Skeletal muscle satellite cell (primary cell): ENCODE measurements around the gene RPL34. TPM values are rescaled to one million over a fixed set of nuclear protein-coding genes. Genes with fewer than 3 reads are reported as not detected.
"Not testable (repeated sequence)": the region's sequence is repeated elsewhere in the genome, so short reads cannot be mapped to it uniquely, and the experiment has no call there.

ENCODE experiments used
- H3K27me3 ChIP-seq: 2 replicates; pipeline ENCODE4 v1.7.0; 2013; ENCODE audit warnings: low read length; ENCODE audit not compliant: control insufficient read depth, insufficient read depth
- H3K36me3 ChIP-seq: 2 replicates; pipeline ENCODE4 v1.7.0; 2013; ENCODE audit warnings: mild to moderate bottlenecking, control low read depth, low read length; ENCODE audit not compliant: insufficient read depth
- H3K4me1 ChIP-seq: 2 replicates; pipeline ENCODE4 v1.7.0; 2013; ENCODE audit warnings: low read length; ENCODE audit not compliant: control insufficient read depth, insufficient read depth
- H3K4me2 ChIP-seq: 2 replicates; pipeline ENCODE4 v1.7.0; 2013; ENCODE audit warnings: mild to moderate bottlenecking, low read length
- H3K4me3 ChIP-seq: 2 replicates; pipeline ENCODE4 v1.7.0; 2013; ENCODE audit warnings: low read length
- H3K9ac ChIP-seq: 2 replicates; pipeline ENCODE4 v1.7.0; 2013; ENCODE audit warnings: mild to moderate bottlenecking, low read depth, low read length, moderate library complexity
- H3K9me3 ChIP-seq: replicated peaks from 2 replicates; pipeline ENCODE4 v1.7.0; 2013; ENCODE audit warnings: mild to moderate bottlenecking, control low read depth, low read length
- total RNA-seq: library from RNA; depleted of rRNA; stranded (reverse); fragments of >200 nt; gene quantifications from 2 replicates; pipeline ENCODE4 v1.2.3, GENCODE V29; 2012; rRNA removed

The RPL34 gene
- 612 and 910 TPM in 2 replicates for total RNA-seq

DNA sequence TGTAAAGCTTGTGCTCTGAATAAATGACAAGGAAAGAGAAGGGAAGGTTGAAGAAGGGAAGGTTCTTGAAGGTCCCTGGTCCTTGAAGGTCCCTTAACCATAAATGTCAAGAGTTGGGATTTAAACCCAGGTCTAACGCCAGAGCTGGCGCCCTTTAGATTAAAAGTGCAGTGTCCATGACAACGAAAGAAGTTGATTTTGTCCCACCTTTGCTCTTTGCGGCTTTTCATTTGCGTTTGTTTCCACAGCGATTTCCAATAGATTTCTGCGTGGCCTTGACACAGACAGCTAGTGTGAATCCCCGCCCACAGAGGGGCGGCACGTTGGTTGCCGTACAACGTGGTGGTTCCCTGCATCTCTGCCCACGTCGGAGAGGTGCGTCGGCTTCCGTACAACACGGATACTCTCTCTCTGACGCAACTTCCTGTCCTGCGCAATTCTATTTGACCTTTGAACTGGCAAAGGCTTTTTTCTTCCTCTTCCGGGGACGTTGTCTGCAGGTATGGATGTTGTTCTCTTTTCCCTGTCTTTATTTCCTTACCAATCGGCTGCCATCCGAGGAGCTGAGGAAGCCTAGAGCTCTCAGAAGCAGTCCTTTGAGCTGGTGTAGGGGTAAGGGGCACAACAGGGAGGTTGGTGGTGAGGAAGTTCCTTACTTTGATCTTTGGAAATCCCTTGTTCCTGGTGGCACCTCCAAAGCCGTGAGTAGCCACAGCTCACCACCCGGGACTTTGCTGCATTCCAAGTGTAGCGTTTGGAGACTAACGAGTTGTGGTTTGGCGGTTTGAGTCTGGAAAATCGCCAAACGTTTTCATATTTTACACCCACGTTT is at the start of gene RPL34:
Gene RPL34, plus strand, starts transcription at position 476 of the 832 bp plus-strand sequence. CDS start 1,384 bp downstream, outside the sequence.
- Histone ChIP-seq H3K9me3 (no peaks in the 10 kb centered on the region), H3K4me2 (peak within 1 kb of the TSS; percentile 97), H3K4me3 (peak within 1 kb of the TSS; percentile 84), H3K4me1 (peaks cover 22% of the 10 kb centered on the region), H3K36me3 (peaks cover 46% of the 10 kb centered on the region), H3K27me3 (no peaks in the 10 kb centered on the region), H3K9ac (peak within 1 kb of the TSS; percentile 95)

DNA sequence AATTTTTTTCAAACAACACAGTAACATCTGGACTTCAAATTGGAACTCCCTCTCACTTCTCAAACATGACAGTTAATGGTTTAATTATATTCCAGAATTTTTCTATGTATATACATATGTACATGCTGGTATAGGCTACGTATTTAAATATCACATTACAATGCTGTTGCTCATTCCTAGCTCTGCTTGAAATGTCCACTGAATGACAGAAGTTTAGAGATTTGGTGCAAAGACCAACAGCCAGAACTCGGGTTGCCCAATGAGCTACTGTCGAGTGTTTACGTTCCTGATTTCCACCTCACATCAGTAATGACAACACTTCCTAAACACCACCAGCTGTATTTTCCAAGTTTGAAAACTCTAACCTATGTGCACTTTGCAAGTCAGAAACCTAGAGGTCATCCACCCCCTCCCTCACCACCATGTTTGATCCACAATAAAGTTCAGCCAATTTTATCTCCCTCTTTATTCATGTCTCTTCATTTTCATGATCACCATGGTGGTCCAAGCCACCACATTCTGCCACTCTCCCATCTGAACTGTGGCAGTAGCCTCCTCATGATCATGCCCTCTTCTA is 49.3 kb upstream of the RPL34 start:
- Histone ChIP-seq H3K4me2 (no peak overlapping the region), H3K27me3 (peaks cover 22% of the 10 kb centered on the region), H3K9me3 (no peaks in the 10 kb centered on the region), H3K9ac (no peak overlapping the region), H3K36me3 (no peaks in the 10 kb centered on the region), H3K4me3 (no peak overlapping the region), H3K4me1 (no peaks in the 10 kb centered on the region)

DNA sequence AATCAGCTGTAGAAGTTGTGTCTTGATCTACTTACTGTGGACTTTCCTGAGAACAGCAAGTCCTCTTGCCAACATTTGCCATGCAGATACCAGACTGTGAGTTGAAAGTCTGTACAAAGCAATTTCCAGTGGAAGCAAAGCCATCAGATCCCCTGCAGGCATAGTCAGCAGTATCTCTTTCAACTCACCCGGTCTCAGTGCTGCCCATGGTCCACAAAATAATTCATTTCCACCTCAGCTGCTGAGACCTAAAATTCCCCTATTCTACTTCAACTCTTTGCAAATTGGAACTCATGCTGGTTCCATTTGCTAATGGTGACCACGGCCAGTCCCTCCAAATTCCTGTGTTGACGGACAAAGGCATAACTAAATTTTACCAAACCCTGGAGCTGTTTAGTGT is 46.0 kb upstream of the RPL34 start:
- H3K9me3 ChIP-seq, result no peaks in the 10 kb centered on the region
- peaks cover 18% of the 10 kb centered on the region for H3K27me3 ChIP-seq
- H3K36me3 ChIP-seq, result no peaks in the 10 kb centered on the region
- H3K9ac ChIP-seq, result no peak overlapping the region
- H3K4me2 ChIP-seq, result no peak overlapping the region
- H3K4me1 ChIP-seq, result no peaks in the 10 kb centered on the region
- H3K4me3 ChIP-seq, result no peak overlapping the region

DNA sequence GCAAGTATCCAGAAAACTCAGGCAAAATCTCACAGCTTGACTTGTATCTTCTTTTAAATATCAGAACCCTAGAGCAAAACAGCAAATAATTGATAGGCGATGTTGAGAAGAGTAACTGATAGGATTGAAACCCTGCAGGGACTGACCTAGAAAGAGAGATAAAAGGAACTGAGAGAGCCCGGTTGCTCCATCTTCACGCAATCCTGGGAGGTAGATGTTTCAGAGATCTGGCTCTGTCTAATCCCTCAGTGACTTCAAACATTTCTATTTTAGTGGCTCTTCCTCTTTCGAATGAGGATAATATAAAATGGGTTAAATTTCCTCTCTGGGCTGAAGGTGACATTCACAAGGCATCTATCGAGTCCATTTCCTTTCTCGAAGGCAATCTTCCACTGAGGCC is 39.3 kb upstream of the RPL34 start:
- H3K4me3 ChIP-seq, result no peak overlapping the region

DNA sequence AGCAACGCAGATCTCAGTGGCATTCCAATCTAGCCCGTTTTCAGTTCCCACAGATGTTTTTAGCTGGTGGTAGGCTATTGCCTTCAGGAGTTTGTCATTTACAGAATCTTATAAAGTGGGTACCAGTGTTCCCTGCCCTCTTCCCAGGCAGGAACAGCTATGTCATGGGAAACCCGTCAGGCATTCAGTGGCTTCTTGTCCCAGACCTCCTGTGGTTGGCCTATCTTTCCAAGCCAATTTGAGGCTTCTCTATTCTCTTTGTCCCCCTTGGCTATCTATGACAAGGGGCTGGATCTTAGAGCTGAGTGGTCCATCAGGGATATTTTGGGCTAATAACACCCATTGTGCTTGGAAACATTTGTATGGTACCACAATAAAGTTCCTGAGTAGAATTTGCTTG is 33.6 kb upstream of the RPL34 start:
- no peak overlapping the region for H3K4me2 ChIP-seq
- H3K4me3 ChIP-seq, result no peak overlapping the region
- no peaks in the 10 kb centered on the region for H3K36me3 ChIP-seq
- H3K4me1 ChIP-seq, result peaks cover 4% of the 10 kb centered on the region
- no peak overlapping the region for H3K9ac ChIP-seq
- H3K27me3 ChIP-seq, result no peaks in the 10 kb centered on the region
- H3K9me3 ChIP-seq, result no peaks in the 10 kb centered on the region

More for the DNA sequence above, 39.3 kb upstream of the RPL34 start:
- no peaks in the 10 kb centered on the region for H3K9me3 ChIP-seq
- no peak overlapping the region for H3K9ac ChIP-seq
- H3K4me2 ChIP-seq, result no peak overlapping the region
- H3K27me3 ChIP-seq, result no peaks in the 10 kb centered on the region
- H3K4me1 ChIP-seq, result no peaks in the 10 kb centered on the region
- H3K36me3 ChIP-seq, result no peaks in the 10 kb centered on the region

DNA sequence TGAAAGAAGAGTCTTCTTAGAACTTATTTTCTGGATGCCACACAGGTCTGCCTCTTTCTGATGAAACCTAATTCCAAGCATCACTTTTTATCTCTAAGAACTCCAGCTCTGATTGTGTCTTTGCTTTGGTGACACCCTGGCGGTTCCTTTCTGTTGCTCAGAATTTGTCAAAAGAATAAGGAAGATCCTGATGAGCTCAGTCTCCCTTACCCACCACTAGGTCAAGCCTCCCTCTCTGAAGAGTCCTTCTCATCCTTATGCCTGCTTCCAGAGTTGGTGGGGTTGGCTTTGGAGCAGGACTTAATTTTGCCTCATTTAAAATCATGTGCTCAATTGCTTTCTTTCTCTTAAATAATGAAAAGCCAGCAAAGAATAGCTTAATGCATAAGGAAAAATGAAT is 31.5 kb upstream of the RPL34 start:
- no peaks in the 10 kb centered on the region for H3K36me3 ChIP-seq
- H3K9me3 ChIP-seq, result no peaks in the 10 kb centered on the region
- no peak overlapping the region for H3K4me3 ChIP-seq
- no peak overlapping the region for H3K4me2 ChIP-seq
- H3K9ac ChIP-seq, result no peak overlapping the region
- H3K4me1 ChIP-seq, result peaks cover 13% of the 10 kb centered on the region
- H3K27me3 ChIP-seq, result no peaks in the 10 kb centered on the region

DNA sequence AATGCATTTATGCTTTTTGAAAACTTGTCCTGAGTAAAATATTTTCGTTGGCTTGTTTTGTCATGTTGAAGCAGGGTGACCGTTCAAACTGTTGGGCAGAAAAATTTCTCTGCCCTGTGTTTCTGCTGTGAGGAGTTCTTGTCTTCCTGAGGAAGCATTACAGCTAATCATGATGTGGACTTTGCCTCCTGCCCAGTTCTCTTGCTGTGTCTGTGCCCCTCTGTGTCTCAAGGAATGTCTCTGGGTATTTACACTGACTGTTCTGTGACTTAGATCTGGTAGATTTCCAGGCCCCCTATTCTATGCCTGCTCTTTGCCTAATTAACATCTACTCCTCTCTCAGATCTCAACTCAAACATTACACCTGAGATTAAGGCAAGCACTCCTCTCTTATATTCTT is 30.4 kb upstream of the RPL34 start:
- H3K9me3 ChIP-seq, result no peaks in the 10 kb centered on the region
- H3K27me3 ChIP-seq, result no peaks in the 10 kb centered on the region
- H3K9ac ChIP-seq, result no peak overlapping the region
- peaks cover 13% of the 10 kb centered on the region for H3K4me1 ChIP-seq
- H3K4me2 ChIP-seq, result no peak overlapping the region
- no peaks in the 10 kb centered on the region for H3K36me3 ChIP-seq
- no peak overlapping the region for H3K4me3 ChIP-seq

DNA sequence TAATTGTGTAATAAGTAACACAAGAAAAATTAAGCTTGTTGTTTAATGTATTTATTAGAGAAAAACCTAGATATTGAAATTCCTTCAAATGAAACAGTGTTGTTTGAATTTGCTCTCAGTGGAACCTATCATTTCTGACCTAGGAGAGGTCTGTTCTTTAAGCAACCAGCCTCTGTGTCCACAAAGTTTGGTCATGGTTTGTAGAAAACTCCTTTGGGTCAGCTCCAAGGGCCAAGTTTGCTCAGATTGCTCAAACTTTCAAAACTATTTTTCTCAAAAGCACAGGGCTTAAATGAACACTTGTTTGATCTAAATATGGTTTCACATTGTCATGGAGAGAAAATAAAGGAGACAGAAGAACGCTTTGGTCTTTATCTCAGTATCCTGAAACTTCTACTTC is 29.6 kb upstream of the RPL34 start:
- Histone ChIP-seq H3K4me2 (no peak overlapping the region), H3K36me3 (no peaks in the 10 kb centered on the region), H3K9me3 (no peaks in the 10 kb centered on the region), H3K27me3 (no peaks in the 10 kb centered on the region), H3K4me3 (no peak overlapping the region), H3K4me1 (peaks cover 13% of the 10 kb centered on the region), H3K9ac (no peak overlapping the region)

DNA sequence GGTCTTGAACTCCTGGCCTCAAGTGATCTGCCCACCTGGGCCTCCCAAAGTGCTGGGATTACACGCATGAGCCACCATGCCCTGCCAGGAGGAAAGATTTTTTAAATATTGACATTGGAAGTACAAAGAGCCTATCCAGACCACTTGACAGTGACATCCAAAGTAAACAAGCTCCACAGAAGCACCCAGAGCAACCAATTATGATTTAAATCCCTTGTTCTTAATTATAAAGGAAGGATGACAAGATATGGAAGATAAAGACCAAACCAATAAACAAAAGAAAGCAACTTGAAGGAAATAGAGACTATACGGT is 27.7 kb upstream of the RPL34 start:
- Histone ChIP-seq H3K4me2 (no peak overlapping the region), H3K9me3 (no peaks in the 10 kb centered on the region), H3K4me1 (peaks cover 16% of the 10 kb centered on the region), H3K27me3 (no peaks in the 10 kb centered on the region), H3K4me3 (no peak overlapping the region), H3K9ac (no peak overlapping the region), H3K36me3 (no peaks in the 10 kb centered on the region)

DNA sequence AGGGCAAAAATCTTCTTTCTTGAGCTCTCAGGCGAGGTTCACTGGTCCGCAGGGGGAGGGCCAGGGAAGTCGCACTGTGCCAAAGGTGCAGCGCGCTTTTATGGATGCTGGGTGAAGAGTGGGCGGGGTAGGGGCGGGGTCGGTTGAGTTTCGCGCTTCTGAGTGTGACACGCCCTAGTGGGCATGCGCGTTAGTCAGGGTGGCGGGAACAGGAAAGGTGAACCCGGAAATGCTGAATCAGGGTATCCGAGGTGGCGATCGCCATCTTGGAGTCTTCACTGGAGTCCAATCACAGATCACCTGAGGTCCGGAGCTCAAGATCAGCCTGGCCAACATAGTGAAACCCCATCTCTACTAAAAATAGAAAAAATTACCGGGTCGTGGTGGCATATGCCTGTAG is 26.1 kb upstream of the RPL34 start:
- H3K9ac ChIP-seq, H3K9me3 ChIP-seq, H3K4me3 ChIP-seq, H3K36me3 ChIP-seq, H3K27me3 ChIP-seq, H3K4me2 ChIP-seq: not testable (repeated sequence)
- peaks cover 16% of the 10 kb centered on the region for H3K4me1 ChIP-seq

DNA sequence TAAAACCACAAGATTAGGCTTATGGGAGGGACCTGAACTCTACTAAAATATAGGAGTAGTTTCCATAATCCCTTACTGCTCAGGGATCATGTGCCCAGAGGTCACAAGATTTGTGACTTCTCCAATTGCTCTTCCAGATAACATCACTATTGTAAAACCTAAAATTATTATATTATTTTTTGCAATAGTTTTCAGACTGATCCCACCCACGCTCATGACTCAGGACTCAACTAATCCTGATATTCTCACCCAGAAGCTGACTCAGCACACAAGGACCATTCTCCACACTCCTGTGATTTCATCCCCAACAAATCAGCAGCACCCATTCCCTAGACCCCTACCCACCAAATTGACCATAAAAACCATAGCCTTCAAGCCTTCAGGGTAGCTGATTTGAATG is 24.0 kb upstream of the RPL34 start:
- H3K4me3 ChIP-seq, result no peak overlapping the region
- peaks cover 16% of the 10 kb centered on the region for H3K4me1 ChIP-seq
- no peaks in the 10 kb centered on the region for H3K36me3 ChIP-seq
- no peak overlapping the region for H3K9ac ChIP-seq
- no peak overlapping the region for H3K4me2 ChIP-seq
- H3K9me3 ChIP-seq, result no peaks in the 10 kb centered on the region
- H3K27me3 ChIP-seq, result no peaks in the 10 kb centered on the region

DNA sequence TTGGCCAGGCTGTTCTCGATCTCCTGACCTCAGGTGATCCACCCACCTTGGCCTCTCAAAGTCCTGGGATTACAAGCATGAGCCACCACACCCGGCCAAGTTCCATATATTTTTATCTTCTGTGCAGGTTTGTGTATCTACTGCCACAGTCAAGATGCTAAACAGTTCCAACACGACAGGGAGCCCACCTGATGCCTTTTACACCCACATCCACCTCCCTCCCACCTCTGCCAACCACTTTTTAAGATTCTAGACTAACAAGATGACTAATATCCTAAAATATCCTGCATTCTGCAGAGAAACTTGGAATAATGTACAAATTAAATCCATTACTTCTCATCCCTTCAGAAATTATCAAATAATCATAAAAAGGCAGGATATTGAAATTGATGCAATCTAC is 19.3 kb upstream of the RPL34 start:
- Histone ChIP-seq H3K36me3 (no peaks in the 10 kb centered on the region), H3K4me2 (no peak overlapping the region), H3K9ac (no peak overlapping the region), H3K9me3 (no peaks in the 10 kb centered on the region), H3K27me3 (no peaks in the 10 kb centered on the region), H3K4me1 (peaks cover 6% of the 10 kb centered on the region), H3K4me3 (no peak overlapping the region)
